Stimulated activated CD8-positive, alpha-beta memory T cell treated with anti-CD3 and anti-CD28 coated beads, Interleukin-7, amount 100 ng/mL, for 48 hours (primary cell): ENCODE data around the gene C19orf38.

Source experiments
- DNase-seq, 2 donors: peaks; one replicate each; pipeline ENCODE4 v3.0.0-alpha.2; 2020; ENCODE audit warnings: low read depth in 1 of 2; ENCODE audit errors: extremely low read depth in 1 of 2

The C19orf38 gene, protein sequence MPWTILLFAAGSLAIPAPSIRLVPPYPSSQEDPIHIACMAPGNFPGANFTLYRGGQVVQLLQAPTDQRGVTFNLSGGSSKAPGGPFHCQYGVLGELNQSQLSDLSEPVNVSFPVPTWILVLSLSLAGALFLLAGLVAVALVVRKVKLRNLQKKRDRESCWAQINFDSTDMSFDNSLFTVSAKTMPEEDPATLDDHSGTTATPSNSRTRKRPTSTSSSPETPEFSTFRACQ

GRCh38 chr19:10848230-10848856, at the start of gene C19orf38:
C19orf38 (plus strand) TSS chr19:10848415; CDS start chr19:10848509, 94 bp downstream.
- no peak for DNase-seq

- DNase-seq: no peak
These were observed 47.7 kb upstream of the C19orf38 start for GRCh38 chr19:10800488-10800887.

- DNase-seq: no peak
These were observed 45.7 kb upstream of the C19orf38 start for GRCh38 chr19:10802479-10802878.

DNA sequence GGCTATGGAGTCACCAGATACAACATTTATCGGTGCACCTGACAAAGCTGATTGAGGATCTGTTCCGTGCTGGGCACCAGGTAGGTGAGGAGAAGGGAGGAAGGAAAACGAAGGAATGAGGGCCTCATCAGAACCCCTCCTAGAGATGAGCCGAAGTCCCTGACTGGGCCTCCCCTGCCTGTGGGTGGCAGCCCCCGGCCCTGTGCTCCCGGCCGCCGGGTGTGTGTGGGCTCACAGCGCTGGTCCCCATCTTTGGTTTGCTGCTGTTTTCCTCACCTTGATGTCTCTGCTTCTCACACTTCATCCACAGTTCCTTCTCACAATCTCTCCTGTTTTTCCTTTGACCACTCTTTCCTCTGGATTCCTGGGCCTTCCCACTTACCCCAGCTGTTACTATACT, 45.0 kb upstream of the C19orf38 start:
- DNase-seq: no peak

- DNase-seq: no peak
These were observed 43.0 kb upstream of the C19orf38 start for GRCh38 chr19:10805065-10805757.

DNA sequence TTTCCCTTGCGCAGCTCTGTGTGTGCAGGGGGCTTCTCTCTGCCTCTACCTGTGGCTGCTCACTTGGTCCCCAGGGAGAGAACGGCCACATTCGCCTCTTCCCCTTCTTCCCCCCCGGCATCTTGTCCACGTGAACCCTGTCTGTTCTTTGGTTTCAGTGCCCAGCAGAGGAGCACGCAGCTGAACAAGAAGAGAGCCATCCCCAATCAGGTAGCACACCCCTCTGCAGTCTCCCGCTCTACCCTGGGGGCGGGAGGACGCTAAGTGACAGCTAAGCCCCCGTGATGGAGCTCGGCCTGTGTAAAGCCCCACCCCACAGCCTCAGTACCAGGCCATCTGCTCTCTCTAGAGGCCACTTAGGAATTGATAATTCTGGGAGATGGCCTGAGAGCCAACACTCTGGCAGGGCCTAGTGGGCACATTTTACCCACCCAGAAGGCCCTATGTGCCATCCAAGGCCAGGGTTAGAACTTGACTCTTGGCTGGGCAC, 42.4 kb upstream of the C19orf38 start:
- DNase-seq: no peak

GRCh38 chr19:10808937-10809649, 39.1 kb upstream of the C19orf38 start:
- DNase-seq: peak; percentile 18 to 35

- DNase-seq: no peak
These were observed 38.4 kb upstream of the C19orf38 start for GRCh38 chr19:10809651-10810285.

DNA sequence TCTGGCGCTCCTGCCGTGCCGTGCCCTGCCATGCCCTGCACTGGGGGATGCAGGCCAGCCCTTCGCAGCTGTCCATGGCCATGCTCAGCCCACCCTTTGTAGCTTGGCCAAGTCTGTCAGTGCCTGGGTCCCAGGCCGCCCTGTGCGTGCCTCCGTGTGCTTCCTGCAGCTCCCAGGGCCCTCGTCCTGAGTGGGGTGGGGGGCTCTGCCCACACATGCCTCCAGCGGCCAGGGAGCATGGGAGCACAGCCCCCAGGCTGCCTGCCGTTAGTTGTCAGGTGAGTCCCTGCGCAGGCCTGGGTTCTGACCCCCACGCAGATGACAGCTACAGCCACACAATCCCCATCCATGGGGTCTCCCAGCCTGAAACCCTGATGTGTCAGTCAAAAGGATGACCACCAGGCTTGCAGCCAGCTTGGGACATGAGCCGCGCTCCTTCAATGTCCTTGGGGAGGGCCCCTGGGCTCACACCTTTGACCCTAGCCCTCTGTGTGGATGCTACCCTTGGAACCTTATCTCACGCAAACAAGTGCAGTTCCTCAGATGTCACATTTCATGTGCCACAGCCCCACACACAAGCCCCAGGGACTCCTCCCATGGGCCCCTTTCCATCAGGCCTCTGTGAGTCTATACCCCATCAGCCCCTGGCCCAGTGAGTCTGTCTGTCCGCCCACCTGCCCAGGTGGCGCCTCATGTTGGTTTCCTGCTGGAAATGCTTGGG, 36.7 kb upstream of the C19orf38 start:
- no peak for DNase-seq

- DNase-seq: no peak
These were observed 36.0 kb upstream of the C19orf38 start for GRCh38 chr19:10812196-10812595.

GRCh38 chr19:10812902-10813404, 35.3 kb upstream of the C19orf38 start:
- peak in 1 of 2 donors; percentile 59 for DNase-seq

GRCh38 chr19:10815007-10815536, 33.1 kb upstream of the C19orf38 start:
- no peak for DNase-seq

- no peak for DNase-seq
These were observed 32.1 kb upstream of the C19orf38 start for GRCh38 chr19:10815969-10816644.

GRCh38 chr19:10816691-10817090, 31.5 kb upstream of the C19orf38 start:
- DNase-seq: no peak

- DNase-seq: no peak
These were observed 30.8 kb upstream of the C19orf38 start for GRCh38 chr19:10817291-10818038.

GRCh38 chr19:10818301-10819123, 29.7 kb upstream of the C19orf38 start:
- DNase-seq: no peak
